Esophagus squamous epithelium (tissue), 4 donors: ENCODE data around the gene RFNG.

ENCODE experiments used
- CTCF ChIP-seq, 6 experiments: fragments of 450-650 bp in 4 of 6; fragments of 200-600 bp in 2 of 6; sonication (generic) in 2 of 6; IDR thresholded peaks; one replicate each; pipeline ENCODE4 v1.5.1; 2016 to 2019; ENCODE audit warnings: antibody characterized with exemption in 6 of 6, mild to moderate bottlenecking in 4 of 6, moderate library complexity in 4 of 6
- POLR2A ChIP-seq, 4 donors: fragments of 450-650 bp; IDR thresholded peaks; one replicate each; pipeline ENCODE4 v1.6.1; 2017; ENCODE audit warnings: antibody characterized with exemption in 4 of 4, mild to moderate bottlenecking in 4 of 4, moderate library complexity in 3 of 4

GRCh38 chr17:82046903-82047302, 4.7 kb downstream of the RFNG start:
- TF ChIP-seq CTCF (IDR thresholded peaks at IDR 0.05) (no peak), POLR2A (IDR thresholded peaks at IDR 0.05) (no peak)
